Naive B cell (primary cell): ENCODE results near the gene C1orf122. TPM values are rescaled to one million over a fixed set of nuclear protein-coding genes. Genes with fewer than 3 reads are reported as not detected.

Experiments used
- ATAC-seq, 2 donors: fragments of 150-1000 bp; cut with Tn5 transposase; 2 replicates each; pipeline ENCODE4 v1.10.0; 2021; ENCODE audit warnings: low read depth in 2 of 2, mild to moderate bottlenecking in 2 of 2, moderate library complexity in 2 of 2
- DNase-seq: peaks from one replicate; pipeline ENCODE4 v3.0.0; 2022
- H3K27ac Mint-ChIP-seq, 6 donors: one replicate each; pipeline ENCODE4 v1.8.0; 2020 to 2022; ENCODE audit warnings: mild to moderate bottlenecking in 6 of 6, mixed read lengths in 6 of 6, moderate library complexity in 5 of 6, inconsistent platforms in 2 of 6
- H3K27me3 Mint-ChIP-seq, 3 donors: one replicate each; pipeline ENCODE4 v1.8.0; 2021 to 2022; ENCODE audit warnings: mixed read lengths in 3 of 3, mild to moderate bottlenecking in 1 of 3
- H3K36me3 Mint-ChIP-seq, 2 donors: one replicate each; pipeline ENCODE4 v1.8.0; 2020 to 2022; ENCODE audit warnings: mixed read lengths in 2 of 2, inconsistent platforms in 1 of 2, mild to moderate bottlenecking in 1 of 2
- H3K4me1 Mint-ChIP-seq, 3 donors: one replicate each; pipeline ENCODE4 v1.8.0; 2020 to 2022; ENCODE audit warnings: mixed read lengths in 3 of 3, inconsistent platforms in 1 of 3, mild to moderate bottlenecking in 1 of 3, moderate library complexity in 1 of 3
- H3K4me3 Mint-ChIP-seq, 8 donors: one replicate each; pipeline ENCODE4 v1.8.0; 2020 to 2022; ENCODE audit warnings: mild to moderate bottlenecking in 8 of 8, mixed read lengths in 8 of 8, moderate library complexity in 8 of 8, inconsistent platforms in 2 of 8
- H3K9me3 Mint-ChIP-seq, 7 donors: one replicate each; pipeline ENCODE4 v1.8.0; 2020 to 2022; ENCODE audit warnings: mixed read lengths in 7 of 7, mild to moderate bottlenecking in 5 of 7, inconsistent platforms in 2 of 7, moderate library complexity in 1 of 7
- polyA plus RNA-seq, 6 donors: library from polyadenylated mRNA; unstranded; fragments of 300-500 nt; fragmentation: Illumina TruSeq; gene quantifications; one replicate each; pipeline ENCODE4 v1.2.3, GENCODE V29; 2021; ENCODE audit warnings: low read depth in 6 of 6

C1orf122 gene
- polyA plus RNA-seq, 6 donors from 2014 or later, result 23.3 to 32.1 (median 26.7) TPM

DNA sequence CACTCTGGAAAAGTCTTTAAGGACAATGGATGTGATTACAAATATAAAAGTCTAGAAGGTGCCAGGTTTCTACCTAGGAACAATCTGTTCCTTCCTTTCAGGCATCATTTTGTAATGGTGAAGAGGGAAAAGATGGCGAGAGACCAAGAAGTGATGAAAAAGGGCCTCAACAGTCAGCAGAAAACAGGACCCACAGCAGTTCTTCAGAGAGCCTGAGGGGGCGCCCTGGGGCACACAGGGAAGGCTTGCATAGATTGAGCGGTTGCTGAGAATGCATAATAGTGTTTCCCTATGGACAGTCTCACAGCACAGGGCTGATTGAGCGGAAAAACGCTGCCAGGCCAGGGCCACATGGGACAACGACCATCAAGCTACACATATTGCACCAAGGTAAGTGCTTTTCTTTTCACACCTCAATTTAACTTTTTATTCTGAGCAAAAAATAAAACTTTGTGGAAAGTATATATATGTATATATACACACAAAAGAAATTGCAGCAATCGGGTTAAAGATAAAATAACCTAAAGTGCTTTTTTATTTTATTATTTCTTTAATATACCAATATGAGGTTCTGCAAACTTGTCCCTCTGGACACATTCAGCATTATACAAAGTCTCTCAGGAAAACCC, 3.6 kb downstream of the C1orf122 start:
- no peaks in the 10 kb centered on the region for H3K27me3 Mint-ChIP-seq
- H3K36me3 Mint-ChIP-seq, result no peaks in the 10 kb centered on the region
- ATAC-seq, result peak; percentile 31 to 32
- no peaks in the 10 kb centered on the region for H3K9me3 Mint-ChIP-seq
- DNase-seq, result peak; percentile 62
- H3K4me1 Mint-ChIP-seq, result peaks cover 28 to 37% (median 30%) of the 10 kb centered on the region in 3 donors
- H3K27ac Mint-ChIP-seq, result peak overlapping the region in 3 of 6 donors; percentile 17 to 68 (median 33)
- H3K4me3 Mint-ChIP-seq, result peak overlapping the region in 4 of 8 donors; percentile 12 to 96 (median 46)

DNA sequence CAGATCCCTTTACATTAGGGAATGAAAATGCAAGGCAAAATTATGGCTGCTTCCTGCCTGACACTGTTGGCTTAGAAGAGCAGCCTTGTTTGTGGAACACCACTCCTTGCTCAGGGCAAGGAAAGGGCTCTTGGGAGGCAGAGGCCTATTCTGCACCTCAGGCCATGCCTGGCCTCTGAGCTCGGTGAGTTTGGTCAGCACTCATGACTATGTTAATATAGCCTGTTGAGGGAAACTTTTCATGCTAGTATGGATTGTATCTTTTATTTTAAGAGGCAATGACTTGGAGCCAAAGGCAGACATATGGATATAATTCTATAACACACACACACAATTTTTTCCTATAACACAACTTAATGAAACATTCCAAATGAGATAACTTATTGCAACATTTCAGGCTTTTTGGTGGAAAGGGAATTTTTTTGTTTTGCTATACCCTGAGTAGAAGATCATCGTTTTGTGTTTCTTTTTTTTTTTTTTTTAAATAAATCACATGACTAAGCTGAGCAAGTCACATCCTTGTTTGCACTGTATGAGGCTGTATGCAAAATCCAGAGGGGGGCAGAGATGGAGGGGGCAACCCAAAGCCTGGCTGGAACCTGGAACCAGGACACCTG, 6.0 kb downstream of the C1orf122 start:
- Mint-ChIP-seq H3K4me1 (peaks cover 18 to 29% (median 23%) of the 10 kb centered on the region in 3 donors), H3K27ac (peak overlapping the region in 1 of 6 donors; percentile 49), H3K4me3 (peak overlapping the region in 1 of 8 donors; percentile 38), H3K9me3 (no peaks in the 10 kb centered on the region), H3K36me3 (no peaks in the 10 kb centered on the region), H3K27me3 (no peaks in the 10 kb centered on the region)
- ATAC-seq, result no peak
- no peak for DNase-seq

DNA sequence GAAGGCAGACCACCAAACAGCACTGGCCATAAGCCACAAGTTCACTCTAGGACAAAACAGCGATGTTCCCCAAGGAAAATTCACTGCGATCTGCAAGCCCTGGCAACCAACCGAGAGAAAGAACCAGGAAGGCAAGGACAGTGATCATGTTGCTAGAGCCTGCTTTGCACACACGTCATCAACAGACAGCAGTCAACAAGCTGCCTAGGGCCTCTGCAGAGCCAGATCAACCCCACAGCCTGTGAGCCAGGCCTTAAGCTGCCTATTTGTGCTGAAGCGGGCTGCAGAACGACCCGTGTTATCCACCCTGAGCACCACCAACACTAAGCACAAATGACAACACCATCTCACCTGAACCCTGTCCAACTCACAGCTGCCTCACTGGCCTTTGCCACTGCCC, 6.7 kb downstream of the C1orf122 start:
- no peak overlapping the region for H3K4me3 Mint-ChIP-seq
- no peaks in the 10 kb centered on the region for H3K9me3 Mint-ChIP-seq
- H3K4me1 Mint-ChIP-seq, result peaks cover 12 to 23% (median 18%) of the 10 kb centered on the region in 3 donors
- ATAC-seq, result no peak
- H3K27me3 Mint-ChIP-seq, result no peaks in the 10 kb centered on the region
- no peak for DNase-seq
- H3K27ac Mint-ChIP-seq, result peak overlapping the region in 3 of 6 donors; percentile 43 to 70 (median 62)
- H3K36me3 Mint-ChIP-seq, result no peaks in the 10 kb centered on the region

DNA sequence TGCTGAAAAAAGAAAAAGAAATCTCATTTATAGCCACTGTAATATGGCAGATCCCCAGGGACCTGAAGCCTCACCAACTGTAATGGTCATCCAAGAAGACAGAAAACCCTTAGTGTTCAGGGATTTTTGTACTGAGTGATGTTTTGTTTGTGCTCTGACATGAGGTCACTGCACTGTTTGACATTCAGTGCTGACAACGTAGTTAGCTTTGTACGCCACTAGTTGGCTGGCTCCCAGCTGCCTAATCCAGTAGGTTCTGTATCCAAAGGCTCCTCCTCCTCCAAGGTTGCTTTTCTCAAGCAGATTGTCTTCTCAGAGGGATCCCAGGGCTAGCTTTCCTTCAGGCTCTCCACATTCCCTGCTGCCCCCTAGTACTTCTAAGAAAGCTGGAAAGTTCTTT, 9.9 kb downstream of the C1orf122 start:
- Mint-ChIP-seq H3K36me3 (peaks cover 14 to 15% of the 10 kb centered on the region in 2 donors), H3K4me1 (peaks cover 12 to 15% (median 12%) of the 10 kb centered on the region in 3 donors), H3K9me3 (no peaks in the 10 kb centered on the region), H3K27ac (no peak overlapping the region), H3K4me3 (no peak overlapping the region), H3K27me3 (no peaks in the 10 kb centered on the region)
- ATAC-seq (no peak), DNase-seq (no peak)

DNA sequence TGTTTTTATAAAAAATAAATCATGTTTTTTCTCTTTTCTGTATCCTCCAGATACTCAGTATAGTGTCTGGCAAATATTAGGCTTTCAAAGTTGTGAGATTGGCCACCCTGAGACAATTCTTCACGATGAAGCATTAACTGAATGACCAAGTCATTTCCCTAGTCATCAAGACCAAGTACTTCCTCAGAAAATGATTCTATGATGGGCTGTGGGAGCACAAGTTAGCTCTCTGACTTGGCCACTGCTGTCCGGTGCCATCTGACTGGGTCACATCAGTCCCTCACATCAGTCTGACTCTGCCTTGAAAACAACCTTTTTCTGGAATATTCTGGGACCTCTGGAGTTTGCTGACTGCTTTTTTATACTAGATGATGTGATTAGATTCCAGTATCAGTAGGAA, 13.9 kb downstream of the C1orf122 start:
- no peak for ATAC-seq
- no peak overlapping the region for H3K4me3 Mint-ChIP-seq
- no peaks in the 10 kb centered on the region for H3K27me3 Mint-ChIP-seq
- DNase-seq, result no peak
- H3K36me3 Mint-ChIP-seq, result peaks cover 18 to 24% of the 10 kb centered on the region in 2 donors
- H3K9me3 Mint-ChIP-seq, result no peaks in the 10 kb centered on the region
- no peak overlapping the region for H3K27ac Mint-ChIP-seq
- peaks cover 17 to 24% (median 22%) of the 10 kb centered on the region in 3 donors for H3K4me1 Mint-ChIP-seq

DNA sequence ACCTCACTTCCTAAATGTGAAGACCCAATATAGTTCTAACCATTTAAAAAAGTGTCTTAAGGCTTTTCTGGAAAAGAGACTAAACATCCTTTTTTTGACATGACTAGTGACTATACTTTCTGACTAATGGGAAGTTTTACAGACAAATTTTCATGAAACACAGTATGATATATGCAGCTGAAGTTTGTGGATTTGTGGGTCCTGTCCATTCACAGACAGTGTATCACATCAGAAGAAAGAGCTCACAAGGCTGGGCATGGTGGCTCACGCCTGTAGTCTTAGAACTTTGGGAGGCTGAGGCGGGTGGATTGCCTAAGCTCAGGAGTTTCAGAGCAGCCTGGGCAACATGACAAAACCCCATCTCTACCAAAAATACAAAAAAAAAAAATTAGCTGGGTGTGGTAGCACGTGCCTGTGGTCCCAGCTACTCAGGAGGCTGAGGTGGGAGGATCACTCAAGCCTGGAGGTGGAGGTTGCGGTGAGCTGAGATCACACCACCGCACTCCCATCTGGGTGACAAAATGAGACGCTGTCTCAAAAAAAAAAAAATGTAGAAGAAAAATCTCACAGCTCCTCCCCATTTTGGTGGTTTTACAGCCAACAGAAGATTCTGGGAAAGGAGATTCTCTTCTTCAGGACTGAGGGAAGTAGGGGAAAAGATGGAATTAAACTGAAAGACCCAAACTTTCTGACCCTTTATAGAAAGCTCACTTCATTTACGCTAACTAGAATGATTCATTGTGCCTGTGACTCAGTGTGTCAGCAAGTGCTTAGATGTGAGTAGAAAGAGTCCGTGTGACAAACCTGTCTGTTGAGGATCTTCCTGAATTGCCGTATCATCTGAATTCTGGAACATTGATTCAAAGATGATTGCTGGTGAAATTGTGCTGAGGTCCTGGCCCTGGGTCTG, 15.6 kb downstream of the C1orf122 start:
- no peaks in the 10 kb centered on the region for H3K27me3 Mint-ChIP-seq
- H3K27ac Mint-ChIP-seq, result peak overlapping the region in 2 of 6 donors; percentile 1 to 38
- DNase-seq, result no peak
- H3K4me1 Mint-ChIP-seq, result peaks cover 17 to 25% (median 18%) of the 10 kb centered on the region in 3 donors
- ATAC-seq, result no peak
- no peaks in the 10 kb centered on the region for H3K9me3 Mint-ChIP-seq
- H3K4me3 Mint-ChIP-seq, result no peak overlapping the region
- peaks cover 18 to 24% of the 10 kb centered on the region in 2 donors for H3K36me3 Mint-ChIP-seq

DNA sequence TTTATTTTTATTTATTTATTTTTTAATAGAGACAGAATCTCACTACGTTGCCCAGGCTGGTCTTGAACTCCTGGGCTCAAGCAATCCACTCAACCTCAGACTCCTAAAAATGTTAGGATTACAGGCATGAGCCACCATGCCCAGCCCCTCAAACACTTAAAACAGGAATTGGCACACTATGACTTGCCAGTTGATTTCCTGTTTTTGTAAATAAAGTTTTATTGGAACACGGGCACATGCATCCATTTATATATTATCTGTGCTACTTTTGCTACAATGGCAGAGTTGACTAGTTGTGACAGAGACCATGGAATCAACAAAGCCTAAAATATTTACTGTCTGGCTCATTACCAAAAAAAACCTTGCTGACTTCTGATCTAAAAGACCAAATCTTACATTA, 16.4 kb downstream of the C1orf122 start:
- Mint-ChIP-seq H3K9me3 (no peaks in the 10 kb centered on the region), H3K36me3 (peaks cover 18 to 24% of the 10 kb centered on the region in 2 donors), H3K27ac (no peak overlapping the region), H3K27me3 (no peaks in the 10 kb centered on the region), H3K4me3 (no peak overlapping the region), H3K4me1 (peaks cover 17 to 25% (median 17%) of the 10 kb centered on the region in 3 donors)
- DNase-seq (no peak), ATAC-seq (no peak)

DNA sequence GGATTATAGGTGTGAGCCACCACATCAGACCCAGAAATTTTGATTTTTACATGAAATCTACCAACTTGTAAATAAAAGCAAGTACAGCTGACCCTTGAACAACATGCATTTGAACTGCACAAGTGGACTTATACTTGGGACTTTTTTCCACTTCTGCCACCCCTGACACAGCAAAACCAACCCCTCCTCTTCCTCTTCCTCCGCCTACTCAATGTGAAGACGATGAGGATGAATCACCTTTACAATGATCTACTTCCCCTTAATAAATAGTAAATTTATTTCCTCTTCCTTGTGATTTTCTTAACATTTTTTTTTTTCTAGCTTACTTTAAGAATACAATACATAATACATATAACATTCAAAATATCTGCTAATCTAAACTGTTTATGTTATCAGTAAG, 17.9 kb downstream of the C1orf122 start:
- no peak for DNase-seq
- H3K4me1 Mint-ChIP-seq, result peaks cover 10 to 15% (median 12%) of the 10 kb centered on the region in 3 donors
- no peak for ATAC-seq
- peak overlapping the region in 1 of 8 donors; percentile 35 for H3K4me3 Mint-ChIP-seq
- H3K36me3 Mint-ChIP-seq, result peaks cover 19% of the 10 kb centered on the region in 2 donors
- peak overlapping the region in 4 of 6 donors; percentile 32 to 67 (median 56) for H3K27ac Mint-ChIP-seq
- no peaks in the 10 kb centered on the region for H3K9me3 Mint-ChIP-seq
- H3K27me3 Mint-ChIP-seq, result no peaks in the 10 kb centered on the region

DNA sequence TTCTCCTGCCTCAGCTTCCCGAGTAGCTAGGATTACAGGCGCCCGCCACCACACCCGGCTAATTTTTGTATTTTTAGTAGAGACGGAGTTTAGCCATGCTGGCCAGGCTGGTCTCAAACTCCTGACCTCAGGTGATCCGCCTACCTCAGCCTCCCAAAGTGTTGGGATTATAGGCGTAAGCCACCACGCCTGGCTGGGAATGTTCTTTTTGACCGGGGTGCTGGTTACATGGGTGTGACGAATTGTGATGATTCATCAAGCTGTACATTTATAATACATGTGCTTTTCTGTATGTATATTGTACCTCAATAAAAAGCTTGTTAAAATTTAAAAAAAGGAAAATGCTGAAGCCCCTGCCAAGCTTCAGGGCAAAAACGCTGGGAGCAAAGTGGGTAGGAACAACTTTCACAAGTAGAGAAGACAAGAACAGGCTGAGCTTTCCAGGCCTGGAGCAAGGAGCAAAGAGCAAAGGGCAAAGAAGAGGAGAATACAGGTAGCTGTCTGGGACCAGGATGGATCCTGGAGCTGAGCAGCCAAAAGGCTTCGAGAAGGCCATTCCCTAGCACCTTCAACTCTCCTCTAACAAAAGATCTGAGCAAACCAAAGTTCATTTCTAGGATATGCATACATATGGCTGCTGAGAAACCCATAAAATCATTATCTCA, 21.0 kb downstream of the C1orf122 start:
- no peaks in the 10 kb centered on the region for H3K9me3 Mint-ChIP-seq
- no peak overlapping the region for H3K4me3 Mint-ChIP-seq
- H3K27ac Mint-ChIP-seq, result peak overlapping the region in 1 of 6 donors; percentile 61
- H3K36me3 Mint-ChIP-seq, result peaks cover 9 to 16% of the 10 kb centered on the region in 2 donors
- DNase-seq (no peak), ATAC-seq (no peak)
- no peaks in the 10 kb centered on the region for H3K27me3 Mint-ChIP-seq
- H3K4me1 Mint-ChIP-seq, result peaks cover 9 to 13% (median 10%) of the 10 kb centered on the region in 3 donors

DNA sequence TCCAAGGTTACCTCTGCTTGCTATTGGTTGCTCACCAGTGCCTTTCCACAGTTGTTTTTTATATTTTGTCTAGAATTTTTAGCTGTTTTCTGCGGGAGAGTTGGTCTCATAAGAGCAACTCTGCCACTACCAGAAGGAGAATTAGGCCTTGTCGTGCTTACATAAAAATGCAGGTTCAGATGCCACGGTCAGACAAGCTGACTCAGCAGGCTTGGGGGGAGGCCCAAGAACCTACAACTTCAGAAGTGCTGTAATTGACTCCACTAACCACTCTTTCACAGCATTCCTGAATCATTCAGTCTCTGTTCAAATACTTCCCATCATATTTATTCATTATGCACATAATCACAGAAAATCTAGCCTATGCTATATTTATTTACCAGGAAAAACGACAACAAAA, 23.5 kb downstream of the C1orf122 start:
- peaks cover 0 to 4% (median 3%) of the 10 kb centered on the region in 3 donors for H3K4me1 Mint-ChIP-seq
- H3K36me3 Mint-ChIP-seq, result peaks cover 23 to 25% of the 10 kb centered on the region in 2 donors
- no peaks in the 10 kb centered on the region for H3K9me3 Mint-ChIP-seq
- H3K27ac Mint-ChIP-seq, result peak overlapping the region in 1 of 6 donors; percentile 15
- H3K27me3 Mint-ChIP-seq, result no peaks in the 10 kb centered on the region
- H3K4me3 Mint-ChIP-seq, result no peak overlapping the region
- DNase-seq, result no peak
- no peak for ATAC-seq

DNA sequence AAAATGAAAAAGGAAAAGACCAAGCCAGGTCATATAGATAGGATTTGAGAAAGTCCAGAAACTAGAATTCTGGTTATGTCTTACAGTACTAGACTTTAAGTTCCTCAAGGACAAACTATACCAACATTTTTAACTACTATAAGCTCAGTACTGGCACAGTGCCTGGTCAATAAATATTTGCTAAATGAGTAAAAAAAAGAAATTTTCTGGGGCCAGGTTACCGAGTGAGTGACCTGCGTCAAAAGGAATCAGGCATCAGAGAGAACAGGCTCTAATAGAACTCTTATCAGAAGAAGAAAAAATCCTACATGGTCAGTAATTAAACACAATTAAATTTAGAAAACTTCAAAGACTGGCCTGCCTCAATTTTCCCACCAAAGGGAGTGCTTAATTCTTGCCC, 24.2 kb downstream of the C1orf122 start:
- peaks cover 23 to 28% of the 10 kb centered on the region in 2 donors for H3K36me3 Mint-ChIP-seq
- H3K9me3 Mint-ChIP-seq, result no peaks in the 10 kb centered on the region
- H3K4me3 Mint-ChIP-seq, result no peak overlapping the region
- H3K27ac Mint-ChIP-seq, result no peak overlapping the region
- H3K27me3 Mint-ChIP-seq, result no peaks in the 10 kb centered on the region
- DNase-seq, result no peak
- H3K4me1 Mint-ChIP-seq, result peaks cover 0 to 3% (median under 1%) of the 10 kb centered on the region in 3 donors
- ATAC-seq, result no peak

DNA sequence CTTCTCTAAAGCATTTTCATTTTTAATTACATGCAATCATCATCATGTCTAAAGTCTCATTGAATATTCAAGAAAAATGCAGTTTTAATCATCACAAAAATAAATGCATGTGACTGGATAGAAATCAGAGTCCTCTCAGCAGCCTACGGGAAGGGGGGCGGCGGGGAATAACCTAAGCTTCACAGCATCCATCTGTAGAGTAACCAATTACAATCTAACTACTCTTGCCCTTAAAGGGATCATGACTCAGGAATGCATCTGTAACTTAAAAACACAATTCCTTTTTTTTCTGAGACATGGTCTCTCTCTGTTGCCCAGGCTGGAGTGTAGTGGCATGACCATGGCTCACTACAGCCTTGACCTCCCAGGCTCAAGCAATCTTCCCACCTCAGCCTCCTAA, 29.2 kb downstream of the C1orf122 start:
- DNase-seq, result no peak
- Mint-ChIP-seq H3K4me1 (peaks cover 2 to 5% (median 3%) of the 10 kb centered on the region in 3 donors), H3K27me3 (no peaks in the 10 kb centered on the region), H3K4me3 (no peak overlapping the region), H3K27ac (peak overlapping the region in 1 of 6 donors; percentile 15), H3K36me3 (peaks cover 21 to 23% of the 10 kb centered on the region in 2 donors), H3K9me3 (no peaks in the 10 kb centered on the region)
- ATAC-seq, result no peak

DNA sequence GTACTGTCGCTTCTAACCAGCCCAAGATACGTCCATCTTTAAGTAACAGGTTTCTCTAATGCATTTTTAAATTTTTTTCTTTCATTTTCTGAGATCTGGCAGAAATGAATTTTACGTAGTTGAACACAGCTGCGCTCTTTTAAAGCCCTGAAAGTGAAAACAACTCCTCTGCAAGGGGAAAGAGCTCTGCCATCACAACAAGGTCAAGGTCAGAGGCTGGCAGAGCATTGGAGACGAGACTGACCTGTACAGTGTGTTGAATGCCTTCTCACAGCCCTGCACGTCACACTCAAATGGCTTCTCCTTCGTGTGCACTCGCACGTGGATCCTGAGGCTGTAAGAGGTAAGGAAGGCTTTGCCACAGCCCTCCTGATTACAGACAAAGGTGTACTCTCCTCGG, 32.1 kb downstream of the C1orf122 start:
- H3K4me3 Mint-ChIP-seq, result no peak overlapping the region
- H3K36me3 Mint-ChIP-seq, result peaks cover 7 to 10% of the 10 kb centered on the region in 2 donors
- H3K4me1 Mint-ChIP-seq, result peaks cover 6 to 16% (median 11%) of the 10 kb centered on the region in 3 donors
- peaks cover 0 to 2% (median 0%) of the 10 kb centered on the region in 7 donors for H3K9me3 Mint-ChIP-seq
- peak overlapping the region in 1 of 6 donors; percentile 35 for H3K27ac Mint-ChIP-seq
- DNase-seq (no peak), ATAC-seq (no peak)
- H3K27me3 Mint-ChIP-seq, result no peaks in the 10 kb centered on the region
